ENCODE data around the gene PLB1. TPM values are rescaled to one million over a fixed set of nuclear protein-coding genes. Genes with fewer than 3 reads are reported as not detected.

PLB1 gene
- total and polyA plus RNA-seq, 2 donors (not counting 1 experiment from before 2014, with no cell fraction given): 0.25 to 0.51 TPM

DNA sequence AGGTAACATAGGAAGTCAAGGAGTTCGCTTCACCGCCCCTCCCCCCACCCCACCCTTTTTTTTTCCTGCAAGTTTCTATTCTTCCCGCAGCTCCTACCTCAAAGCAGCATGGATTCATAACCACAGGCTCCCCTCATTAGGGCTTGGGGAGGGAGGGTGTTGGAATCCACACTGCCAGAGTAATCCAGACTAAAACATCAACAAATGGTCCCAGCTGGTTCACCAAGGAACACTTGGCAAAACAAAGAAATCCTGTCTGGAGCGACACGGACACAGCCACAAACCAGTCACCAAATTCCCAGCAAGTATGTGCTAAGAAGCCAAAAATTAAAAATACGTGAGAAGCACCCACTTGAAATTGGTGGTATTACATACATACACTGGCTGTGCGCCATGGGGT lies 148.9 kb downstream of the PLB1 start:
- Histone ChIP-seq H3K9ac (ENCODE audit: low read length) (no peak overlapping the region), H3K4me1 (ENCODE audit: control insufficient read depth in 2 of 2, insufficient read depth in 2 of 2, low read length in 2 of 2) (peaks cover 0 to under 1% of the 10 kb centered on the region in 2 donors), H3K27me3 (replicated peaks in 1 of 4; ENCODE audit: control extremely low read depth in 1 of 4, control insufficient read depth in 3 of 4, insufficient read depth in 4 of 4, low read length in 3 of 4) (no peaks in the 10 kb centered on the region), H3K9me3 (ENCODE audit: control extremely low read depth in 1 of 3, control insufficient read depth in 2 of 3, insufficient read depth in 1 of 3, low read length in 2 of 3) (no peaks in the 10 kb centered on the region), H3K27ac (ENCODE audit: low read length in 2 of 2) (no peak overlapping the region), H3K4me3 (ENCODE audit: control extremely low read depth in 1 of 5, extremely low read depth in 1 of 5, insufficient read depth in 1 of 5, low read depth in 2 of 5, low read length in 4 of 5) (no peak overlapping the region), H3K4me2 (replicated peaks; ENCODE audit: low read depth, low read length, poor library complexity, severe bottlenecking) (no peak overlapping the region), H2AFZ (ENCODE audit: insufficient read depth, low read depth, low read length, poor library complexity, severe bottlenecking) (no peak overlapping the region), H3K36me3 (replicated peaks in 1 of 2; ENCODE audit: control extremely low read depth in 1 of 2, control insufficient read depth in 1 of 2, extremely low read depth in 1 of 2, insufficient read depth in 2 of 2, low read length in 1 of 2) (no peaks in the 10 kb centered on the region), H4K20me1 (ENCODE audit: control insufficient read depth, insufficient read depth, low read length, poor library complexity, severe bottlenecking) (no peaks in the 10 kb centered on the region), H3K79me2 (ENCODE audit: control insufficient read depth, insufficient read depth, low read length) (no peaks in the 10 kb centered on the region)
- H3K4me1 Mint-ChIP-seq: peaks cover 5% of the 10 kb centered on the region
- POLR2A ChIA-PET: no interaction called here
- H3K27me3 Mint-ChIP-seq: no peaks in the 10 kb centered on the region
- ATAC-seq (ENCODE audit: low read depth) (no peak), DNase-seq (no peak)
- CTCF ChIA-PET: interaction anchor here (1.5 kb wide), 1 partner anchor 9 kb away, joined by 3 read pairs; no protein-coding TSS in a partner anchor
- H3K9me3 Mint-ChIP-seq (ENCODE audit: insufficient read depth): no peaks in the 10 kb centered on the region
- no peak overlapping the region for H3K27ac Mint-ChIP-seq
- TF ChIP-seq EZH2 (IDR thresholded peaks at IDR 0.05; ENCODE audit: borderline replicate concordance, insufficient read depth, low read depth, low read length, poor library complexity, severe bottlenecking) (no peak), CTCF (IDR thresholded peaks at IDR 0.05) (no peak)
- no peak overlapping the region for H3K4me3 Mint-ChIP-seq
- intact Hi-C loops (cut with micrococcal nuclease): no loop called here
- 100% methylated on average over 2 of the region's 7 CpGs for WGBS (ENCODE audit: insufficient coverage)

GRCh38 chr2:28645553-28645952 lies 149.7 kb downstream of the PLB1 start:
- Histone ChIP-seq H2AFZ (ENCODE audit: insufficient read depth, low read depth, low read length, poor library complexity, severe bottlenecking) (no peak overlapping the region), H3K4me1 (ENCODE audit: control insufficient read depth in 2 of 2, insufficient read depth in 2 of 2, low read length in 2 of 2) (peaks cover 0 to 7% of the 10 kb centered on the region in 2 donors), H3K4me2 (replicated peaks; ENCODE audit: low read depth, low read length, poor library complexity, severe bottlenecking) (no peak overlapping the region), H4K20me1 (ENCODE audit: control insufficient read depth, insufficient read depth, low read length, poor library complexity, severe bottlenecking) (no peaks in the 10 kb centered on the region), H3K9me3 (ENCODE audit: control extremely low read depth in 1 of 3, control insufficient read depth in 2 of 3, insufficient read depth in 1 of 3, low read length in 2 of 3) (no peaks in the 10 kb centered on the region), H3K79me2 (ENCODE audit: control insufficient read depth, insufficient read depth, low read length) (no peaks in the 10 kb centered on the region), H3K36me3 (replicated peaks in 1 of 2; ENCODE audit: control extremely low read depth in 1 of 2, control insufficient read depth in 1 of 2, extremely low read depth in 1 of 2, insufficient read depth in 2 of 2, low read length in 1 of 2) (no peaks in the 10 kb centered on the region), H3K4me3 (ENCODE audit: control extremely low read depth in 1 of 5, extremely low read depth in 1 of 5, insufficient read depth in 1 of 5, low read depth in 2 of 5, low read length in 4 of 5) (no peak overlapping the region), H3K9ac (ENCODE audit: low read length) (no peak overlapping the region), H3K27ac (ENCODE audit: low read length in 2 of 2) (no peak overlapping the region), H3K27me3 (replicated peaks in 1 of 4; ENCODE audit: control extremely low read depth in 1 of 4, control insufficient read depth in 3 of 4, insufficient read depth in 4 of 4, low read length in 3 of 4) (no peaks in the 10 kb centered on the region)
- POLR2A ChIA-PET: no interaction called here
- Mint-ChIP-seq H3K4me3 (no peak overlapping the region), H3K27ac (no peak overlapping the region), H3K27me3 (no peaks in the 10 kb centered on the region), H3K4me1 (peaks cover 13% of the 10 kb centered on the region), H3K9me3 (ENCODE audit: insufficient read depth) (no peaks in the 10 kb centered on the region)
- no CpG with 5 or more reads among the region's 2 CpGs for WGBS (ENCODE audit: insufficient coverage)
- DNase-seq: no peak
- no peak for ATAC-seq (ENCODE audit: low read depth)
- intact Hi-C loops (cut with micrococcal nuclease): no loop called here
- CTCF ChIA-PET: interaction anchor here (1.5 kb wide), 1 partner anchor 10 kb away, joined by 3 read pairs; no protein-coding TSS in a partner anchor
- TF ChIP-seq CTCF (IDR thresholded peaks at IDR 0.05) (no peak), EZH2 (IDR thresholded peaks at IDR 0.05; ENCODE audit: borderline replicate concordance, insufficient read depth, low read depth, low read length, poor library complexity, severe bottlenecking) (no peak)
